ENCODE measurements around the gene CD300H.

Gene CD300H

DNA sequence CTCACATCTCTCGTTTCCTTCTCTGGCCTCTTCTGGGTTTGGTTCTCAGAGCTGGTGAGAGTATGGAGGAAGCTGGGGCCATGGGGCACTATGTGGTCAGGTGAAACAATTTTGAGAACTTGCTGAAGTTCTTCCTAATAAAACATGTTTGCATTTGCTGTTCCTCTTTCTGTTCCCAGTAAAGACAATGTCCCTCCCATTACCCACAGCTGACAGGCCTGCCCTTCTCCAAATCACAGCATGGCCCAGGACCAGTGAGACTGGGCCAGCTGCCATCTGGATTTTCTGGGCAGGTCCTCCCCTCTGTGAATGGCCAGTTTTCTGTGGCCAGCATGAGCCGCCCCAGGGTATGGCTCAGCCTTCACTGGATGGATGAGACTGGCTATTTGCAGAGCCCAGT lies at the start of gene CD300H:
Gene CD300H, minus strand, starts transcription at position 113 of the 400 bp plus-strand sequence.
- no peak for DNase-seq

DNA sequence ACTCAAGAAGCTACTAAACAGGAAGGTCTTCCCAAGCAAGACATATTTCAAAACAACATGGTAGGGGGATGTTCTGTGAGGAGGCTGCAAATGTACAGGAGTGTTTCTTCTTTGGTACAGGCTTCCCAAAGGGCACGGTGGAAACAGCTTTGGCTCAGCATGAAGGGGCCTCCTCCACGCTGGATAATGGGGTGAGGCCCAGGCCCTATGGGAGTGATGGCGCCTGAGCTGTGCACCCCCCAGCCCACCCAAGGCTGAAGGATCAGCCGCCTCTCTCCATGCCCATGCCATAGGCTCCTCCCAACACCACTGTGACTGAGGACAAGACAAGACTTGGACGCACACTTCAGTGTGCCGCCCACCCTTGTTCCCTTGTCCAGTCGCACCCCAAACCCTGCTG lies 49.4 kb upstream of the CD300H start:
- DNase-seq = no peak

DNA sequence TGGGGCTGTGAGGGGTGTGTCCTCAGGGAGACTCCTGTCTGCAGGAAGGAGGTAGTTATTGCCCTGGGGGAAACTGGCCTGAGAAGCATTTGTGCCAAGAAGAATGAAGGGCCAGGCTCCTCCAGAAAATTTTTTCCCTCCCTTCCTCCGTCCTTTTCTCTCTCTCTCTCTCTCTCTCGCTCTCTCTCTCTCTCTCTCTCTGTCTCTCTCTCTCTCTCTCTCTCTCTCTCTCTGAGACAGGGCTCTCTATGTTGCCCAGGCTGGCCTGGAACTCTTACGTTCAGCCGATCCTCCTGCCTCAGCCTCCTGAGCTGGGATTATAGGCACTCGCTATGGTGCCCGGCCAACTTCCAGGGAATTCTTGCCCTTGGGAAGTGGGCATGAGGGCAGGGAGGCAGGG lies 44.7 kb upstream of the CD300H start:
- DNase-seq = no peak

DNA sequence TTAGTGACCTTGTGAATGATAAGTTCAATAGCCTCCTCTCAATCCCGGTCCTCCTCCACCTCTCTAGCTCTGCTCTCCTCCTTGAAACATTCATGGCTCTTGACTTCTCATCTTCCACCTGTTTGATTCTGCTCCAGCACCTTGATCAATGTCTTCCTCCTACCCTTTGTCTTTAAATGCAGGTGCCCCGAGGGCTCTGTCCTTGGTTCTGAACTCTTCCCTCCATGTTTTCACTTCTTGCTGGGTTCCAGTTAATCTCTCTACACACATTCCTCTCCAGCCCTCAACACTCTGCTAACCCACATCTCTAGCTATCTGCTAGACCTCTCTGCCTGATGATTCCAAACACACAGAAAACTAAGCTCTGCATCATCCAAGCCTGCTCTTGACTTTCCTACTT lies 42.8 kb upstream of the CD300H start:
- no peak for DNase-seq

DNA sequence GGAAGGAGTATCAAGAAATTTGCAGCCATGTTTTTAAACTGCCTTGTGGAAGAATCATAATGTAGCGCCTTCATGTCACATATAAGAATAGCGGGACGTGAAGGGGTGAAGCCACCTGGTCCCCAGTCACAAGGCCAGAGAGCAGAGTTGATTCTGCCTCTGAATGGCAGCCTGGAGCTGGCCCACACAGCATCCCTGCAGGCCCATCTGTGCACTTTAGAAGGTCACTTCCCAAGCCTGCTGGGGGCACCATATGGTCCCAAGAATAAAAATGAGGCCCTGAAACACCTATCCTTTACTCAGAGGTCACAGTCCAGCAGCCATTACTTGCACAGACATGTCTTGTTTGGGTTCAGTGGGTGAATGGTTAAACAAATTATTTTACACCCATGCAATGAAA lies 41.2 kb upstream of the CD300H start:
- DNase-seq = no peak

DNA sequence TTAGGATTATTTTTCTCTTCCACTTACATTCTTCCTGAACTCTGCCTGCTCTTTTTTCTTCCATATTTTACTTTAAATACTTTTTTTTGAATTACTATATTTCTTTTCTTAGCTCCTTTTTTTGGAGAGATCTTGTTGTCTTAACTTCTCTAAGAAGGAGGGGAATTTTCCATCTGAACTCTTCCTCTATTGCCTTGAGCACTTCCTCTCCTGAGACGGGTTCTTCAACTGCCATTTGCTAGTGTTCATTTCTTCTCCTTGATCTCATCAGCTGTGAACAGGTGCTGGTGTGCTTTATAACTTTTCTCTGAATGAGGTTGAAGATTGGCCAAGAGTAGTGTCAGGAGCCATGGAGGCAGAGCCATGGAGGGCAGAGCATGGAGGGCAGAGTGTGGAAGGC lies 39.9 kb upstream of the CD300H start:
- DNase-seq = no peak

DNA sequence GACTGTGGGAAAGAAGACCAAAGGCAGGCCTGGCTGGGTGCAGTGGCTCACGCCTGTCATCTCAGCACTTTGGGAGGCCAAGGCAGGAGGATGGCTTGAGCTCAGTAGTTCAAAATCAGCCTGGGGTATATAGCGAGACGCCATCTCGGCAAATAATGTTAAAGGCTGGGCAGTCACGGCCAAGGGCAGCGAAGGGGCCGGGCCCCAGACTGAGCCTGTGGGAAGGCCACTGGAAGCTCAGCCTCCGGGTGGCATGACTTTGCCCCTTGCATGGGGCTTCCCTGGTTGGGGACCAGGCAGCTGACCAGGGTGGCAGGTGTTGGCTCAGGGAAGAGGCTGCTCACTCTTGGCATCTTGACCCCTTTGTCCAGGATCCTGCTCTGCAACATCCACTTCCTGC lies 38.7 kb upstream of the CD300H start:
- no peak for DNase-seq

DNA sequence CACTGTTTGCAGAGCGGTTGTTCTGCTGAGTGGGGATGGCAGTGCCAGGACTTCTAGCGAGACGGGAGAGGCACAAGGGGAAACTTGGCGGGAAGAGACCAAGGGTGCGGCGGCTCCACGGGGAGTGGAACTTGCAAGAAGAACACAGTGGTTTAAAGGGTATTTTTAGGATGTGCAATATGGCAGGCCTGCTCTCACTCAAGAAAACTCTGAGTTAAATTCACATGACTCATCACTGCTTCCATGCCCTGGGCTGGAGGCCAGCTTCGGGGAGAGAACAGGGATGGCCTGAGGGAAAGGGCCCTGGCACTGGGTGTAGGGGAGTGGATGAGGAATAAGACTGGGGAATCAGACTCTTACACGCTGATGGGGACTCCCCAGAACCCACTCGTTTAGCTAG lies 38.1 kb upstream of the CD300H start:
- no peak for DNase-seq

DNA sequence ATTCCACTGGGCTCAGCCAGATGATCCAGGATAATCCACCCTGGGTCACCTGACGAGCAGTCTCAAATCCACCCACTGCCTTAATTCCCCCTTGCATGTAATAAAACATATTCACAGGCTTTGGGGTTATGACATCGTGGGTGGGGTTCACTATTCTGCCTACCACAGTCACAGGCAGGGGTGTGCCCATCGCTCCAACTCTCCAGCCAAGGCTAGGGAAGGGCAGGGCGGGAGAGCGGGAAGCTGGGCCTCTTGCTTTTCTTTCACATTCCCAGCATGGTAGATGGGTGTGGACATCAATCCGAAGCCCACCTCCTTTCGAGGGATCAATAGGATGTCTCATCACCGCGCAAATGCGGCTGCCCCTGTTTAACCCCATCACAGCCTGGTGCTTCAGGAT lies 37.5 kb upstream of the CD300H start:
- DNase-seq = no peak

DNA sequence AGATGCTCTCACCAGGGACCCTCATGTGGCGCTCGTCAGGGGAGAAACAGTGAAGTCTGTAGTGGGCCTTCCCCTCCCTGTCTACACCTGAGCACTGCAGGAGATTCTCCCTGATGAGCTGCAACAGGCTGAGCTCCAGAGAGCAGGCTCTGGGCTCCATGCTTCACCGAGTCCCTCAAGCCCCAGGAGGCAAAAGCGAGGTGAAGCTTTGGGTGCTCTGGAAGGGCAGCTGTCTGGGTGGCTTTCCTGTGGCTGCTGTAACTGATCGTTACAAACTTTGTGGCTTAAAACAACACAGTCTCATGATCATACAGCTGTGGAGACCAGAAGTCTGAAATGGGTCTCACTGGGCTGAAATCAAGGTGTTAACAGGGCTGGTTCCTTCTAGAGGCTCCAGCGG lies 36.9 kb upstream of the CD300H start:
- DNase-seq = no peak

DNA sequence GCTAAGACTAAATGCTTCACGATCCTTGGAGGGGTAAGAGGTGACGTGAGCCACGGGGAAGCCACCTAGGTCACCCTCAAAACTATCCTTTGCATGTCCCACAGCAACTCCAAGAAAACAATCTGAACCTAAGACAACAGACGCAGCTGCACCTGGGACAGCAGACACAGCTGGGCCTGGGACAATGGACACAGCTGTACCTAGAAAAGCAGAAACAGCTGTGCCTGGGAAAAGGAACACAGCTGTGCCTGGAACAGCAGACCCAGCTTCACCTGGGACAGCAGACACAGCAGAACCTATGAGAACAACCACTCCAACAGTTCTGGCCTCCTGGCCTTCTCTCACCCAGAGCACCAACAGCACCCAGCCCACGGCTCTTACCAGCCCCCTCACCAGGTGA lies 36.4 kb upstream of the CD300H start:
- DNase-seq = no peak

DNA sequence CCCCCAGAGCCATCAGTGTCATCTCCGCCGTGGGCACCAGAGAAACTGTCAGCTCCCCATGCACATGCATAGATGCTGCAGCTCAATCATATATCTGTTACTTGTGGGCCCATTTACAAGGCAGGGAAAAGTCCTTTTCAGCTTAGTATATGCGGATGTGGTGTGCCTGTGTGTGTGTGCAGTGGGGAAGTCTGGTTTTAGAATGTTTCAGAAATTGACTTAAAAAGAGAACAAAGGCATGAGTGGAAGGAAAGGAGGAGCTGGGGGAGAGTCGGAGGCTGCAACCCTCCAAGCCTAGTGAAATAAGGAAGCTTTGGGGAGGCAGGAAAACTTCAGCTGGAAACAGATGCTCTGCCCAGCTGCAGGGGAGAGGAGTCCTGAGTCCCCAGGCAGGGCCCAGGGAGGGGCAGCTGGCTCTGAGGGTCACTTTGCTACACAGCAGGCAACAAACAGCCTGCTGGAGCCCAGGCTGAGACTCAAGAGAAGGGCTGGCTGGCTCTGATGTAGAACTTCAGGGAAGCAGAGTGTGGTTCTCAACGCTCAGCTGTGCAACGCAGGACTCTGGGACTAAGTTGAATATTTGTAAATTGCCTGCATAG lies 35.8 kb upstream of the CD300H start:
- DNase-seq = no peak

DNA sequence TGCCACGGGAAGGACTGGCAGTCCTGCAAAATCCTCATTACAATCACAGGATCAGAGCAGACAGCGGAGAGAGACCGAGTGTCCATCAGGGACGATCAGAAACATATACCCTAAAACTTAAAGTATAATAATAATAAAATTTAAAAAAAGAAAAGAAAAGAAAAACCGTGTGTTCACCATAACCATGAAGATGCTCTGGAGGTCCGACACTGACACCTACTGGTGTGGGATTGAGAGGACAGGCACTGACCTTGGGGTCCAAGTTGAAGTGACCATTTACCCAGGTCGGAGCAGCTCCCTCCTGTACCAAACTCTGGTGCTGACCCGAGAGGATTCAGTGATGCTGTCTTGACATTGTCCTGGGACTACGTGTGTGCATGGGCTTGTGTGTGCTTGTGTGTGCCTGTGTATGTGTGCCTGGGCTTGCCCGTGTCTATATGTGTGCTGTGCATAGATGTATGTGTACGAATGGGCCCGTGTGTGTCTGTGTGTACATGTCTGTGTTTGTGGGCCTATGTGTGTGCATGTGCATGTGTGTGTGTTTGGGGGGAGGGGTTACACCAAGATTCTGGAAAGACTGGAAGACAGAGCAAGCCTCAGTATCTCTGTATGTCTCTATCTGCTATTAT lies 34.7 kb upstream of the CD300H start:
- peak; percentile 42 for DNase-seq

DNA sequence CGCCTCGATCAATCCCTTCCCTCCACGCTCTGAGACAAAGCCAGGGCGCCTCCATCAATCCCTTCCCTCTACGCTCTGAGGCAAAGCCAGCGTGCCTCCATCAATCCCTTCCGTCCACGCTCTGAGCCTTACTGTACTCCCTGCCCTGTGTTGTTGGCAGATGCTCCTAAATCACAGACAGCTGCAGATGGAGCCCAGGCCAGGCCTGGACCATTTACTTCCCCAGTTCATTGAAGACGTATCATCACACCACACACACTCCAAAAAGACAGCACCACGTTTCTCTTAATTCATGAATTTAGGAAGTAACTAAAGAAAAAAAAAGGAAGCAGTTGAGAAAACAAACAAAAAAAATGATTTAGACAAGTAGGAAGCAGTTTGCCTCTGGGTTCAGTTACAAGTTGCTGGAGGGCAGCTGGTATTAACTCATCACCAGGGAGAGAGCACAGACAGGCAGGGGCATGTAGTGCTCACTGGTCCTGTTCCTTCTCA lies 32.2 kb upstream of the CD300H start:
- DNase-seq = no peak

DNA sequence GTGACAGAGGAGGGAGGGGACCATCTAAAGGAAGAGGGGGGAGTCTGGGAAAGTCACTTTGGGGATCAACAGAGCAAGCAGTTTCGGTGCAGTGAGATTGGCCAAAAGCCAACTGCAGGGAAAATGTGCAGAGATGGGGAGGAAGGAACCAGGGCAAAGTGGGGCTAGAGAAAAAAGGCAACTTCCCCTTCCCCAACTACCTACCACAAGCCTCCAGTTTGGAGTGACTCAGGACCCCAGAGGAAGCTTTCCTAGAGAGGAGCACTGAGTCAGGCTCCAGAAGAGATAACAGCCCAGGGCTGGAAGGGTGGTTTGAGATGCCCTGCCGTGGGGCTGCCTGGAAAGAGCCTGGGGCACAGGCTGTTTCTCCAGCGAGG lies 31.7 kb upstream of the CD300H start:
- DNase-seq = no peak

DNA sequence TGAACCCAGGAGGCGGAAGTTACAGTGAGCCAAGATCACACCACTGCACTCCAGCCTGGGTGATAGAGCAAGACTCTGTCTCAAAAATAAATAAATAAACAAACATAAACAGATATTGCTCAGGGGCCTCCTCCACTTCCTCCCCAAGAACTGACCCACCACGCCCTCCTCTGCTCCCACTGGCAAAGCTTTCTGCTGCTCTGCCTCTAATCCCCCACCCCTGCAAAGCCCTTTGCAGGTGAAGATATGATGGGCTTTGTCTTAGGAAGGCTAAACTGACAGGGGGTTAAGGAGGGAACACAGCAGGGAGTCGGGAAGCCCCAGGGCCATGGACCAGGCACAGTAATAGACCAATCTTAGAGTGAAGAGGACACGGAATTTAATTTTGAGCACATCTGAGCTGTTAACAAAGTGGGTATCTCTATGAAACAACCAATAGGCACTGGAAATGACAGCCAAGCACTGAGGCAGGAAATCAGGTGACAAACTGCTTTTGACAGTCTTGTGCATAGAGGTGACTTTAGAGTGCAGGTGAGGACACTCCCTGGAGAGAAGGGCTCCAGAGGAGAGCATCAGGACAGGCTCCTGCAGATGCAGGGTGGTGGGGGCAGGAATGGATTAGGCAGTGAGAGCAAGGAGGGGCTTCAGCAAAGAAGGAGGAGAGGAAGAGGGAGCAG lies 31.2 kb upstream of the CD300H start:
- DNase-seq = no peak

DNA sequence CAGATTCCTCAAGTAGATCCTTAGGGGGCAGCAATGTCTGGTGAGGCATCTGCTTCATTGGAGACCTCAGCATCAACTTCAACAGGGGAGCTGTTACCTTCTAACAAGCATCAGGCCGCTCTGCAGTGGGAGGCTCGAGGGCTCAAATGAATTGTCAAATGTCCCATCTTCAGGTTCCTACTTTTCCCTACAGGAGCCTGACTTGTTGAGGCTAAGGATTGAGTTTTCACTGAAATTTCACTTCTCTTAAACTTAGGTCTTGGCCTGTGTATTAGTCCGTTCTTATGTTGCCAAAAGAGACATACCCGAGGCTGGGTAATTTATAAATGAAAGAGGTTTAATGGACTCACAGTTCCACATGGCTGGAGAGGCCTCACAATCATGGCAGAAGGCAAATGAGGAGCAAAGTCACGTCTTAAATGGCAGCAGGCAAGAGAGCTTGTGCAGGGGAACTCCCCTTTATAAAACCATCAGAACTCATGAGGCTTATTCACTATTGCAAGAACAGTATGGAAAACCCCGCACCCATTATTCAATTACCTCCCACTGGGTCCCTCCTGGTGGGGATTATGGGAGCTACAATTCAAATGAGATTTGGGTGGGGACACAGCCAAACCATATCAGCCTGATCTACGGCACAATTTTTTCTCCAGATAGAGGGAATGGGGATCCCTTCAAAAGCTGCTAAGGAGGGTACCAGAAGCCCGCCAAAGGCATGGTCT lies 29.9 kb upstream of the CD300H start:
- DNase-seq = no peak

DNA sequence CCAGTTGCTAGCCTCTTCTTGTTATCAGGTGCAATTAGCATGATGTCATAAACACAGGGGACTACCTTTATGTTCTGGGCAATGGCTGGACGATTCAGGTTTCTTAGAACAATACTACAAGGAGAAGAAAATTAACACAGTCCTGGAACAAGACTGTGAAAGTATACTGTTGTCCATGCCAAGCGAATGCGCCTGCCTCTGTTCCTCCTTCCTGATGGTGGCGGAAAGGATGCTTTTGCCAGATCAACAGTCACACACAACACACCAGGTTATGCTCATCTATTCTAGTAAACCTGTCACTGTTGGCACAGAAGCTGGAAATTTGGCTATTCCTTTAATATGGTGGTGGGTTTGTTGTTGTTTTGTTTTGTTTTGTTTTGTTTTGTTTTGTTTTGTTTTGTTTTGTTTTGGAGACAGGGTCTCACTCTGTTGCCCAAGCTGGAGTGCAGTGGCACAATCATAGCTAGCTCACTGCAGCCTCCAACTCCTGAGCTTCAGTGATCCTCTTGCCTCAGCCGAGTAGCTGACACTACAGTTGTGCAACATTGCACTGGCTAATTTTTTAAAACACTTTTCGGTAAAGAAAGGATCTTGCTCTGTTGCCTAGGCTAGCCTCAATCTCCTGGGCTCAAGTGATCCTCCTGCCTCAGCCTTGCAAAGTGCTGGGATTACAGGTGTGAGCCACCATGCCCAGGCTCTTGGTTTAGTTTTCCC lies 27.9 kb upstream of the CD300H start:
- DNase-seq = no peak

DNA sequence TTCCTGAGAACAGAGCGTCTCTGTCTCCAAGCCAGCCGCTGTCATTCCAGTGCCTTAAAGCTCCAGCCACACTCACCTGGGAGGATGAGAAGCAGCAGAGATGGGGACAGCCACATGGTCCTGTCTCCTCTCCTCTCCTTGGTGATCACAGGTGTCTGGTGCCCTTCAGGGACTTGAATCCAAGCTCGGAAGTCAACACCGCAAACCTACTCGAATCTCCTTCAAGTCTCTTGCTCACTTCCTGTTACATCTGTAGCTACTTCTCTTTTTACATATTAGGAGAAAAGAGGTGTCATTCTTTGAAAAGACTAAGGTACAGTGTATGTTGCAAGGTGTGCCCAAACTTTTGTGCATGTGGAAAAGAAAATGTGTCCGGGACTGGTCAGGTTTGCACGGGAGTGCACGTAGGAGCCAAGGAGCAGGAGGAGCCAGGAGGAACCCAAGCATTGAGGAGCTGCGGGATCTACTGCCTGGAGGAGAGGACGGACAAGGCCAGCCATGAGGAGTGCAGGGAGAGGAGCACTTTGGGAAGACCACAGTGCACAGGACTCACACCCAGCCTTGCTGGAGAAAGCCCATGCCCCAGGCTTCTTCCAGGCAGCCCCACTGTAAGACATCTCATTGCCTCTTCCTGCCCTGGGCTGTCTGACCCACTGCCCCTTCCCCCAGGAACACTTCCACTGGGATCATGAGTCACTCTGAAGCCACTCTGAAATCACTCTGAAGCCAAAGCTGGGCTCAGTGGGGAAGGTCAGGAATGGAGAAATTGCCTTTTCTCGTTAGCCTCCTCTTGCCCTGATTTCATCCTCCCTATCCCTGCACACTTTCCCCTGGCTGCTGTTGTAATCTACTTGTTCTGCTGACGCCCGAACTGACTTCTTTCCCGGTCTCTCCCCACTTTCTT lies 25.0 kb upstream of the CD300H start, which contains the start of gene CD300LD:
Gene CD300LD, minus strand, starts transcription at position 197 of the 904 bp plus-strand sequence. Its CDS starts 81 bp downstream, at position 116.
- no peak for DNase-seq

DNA sequence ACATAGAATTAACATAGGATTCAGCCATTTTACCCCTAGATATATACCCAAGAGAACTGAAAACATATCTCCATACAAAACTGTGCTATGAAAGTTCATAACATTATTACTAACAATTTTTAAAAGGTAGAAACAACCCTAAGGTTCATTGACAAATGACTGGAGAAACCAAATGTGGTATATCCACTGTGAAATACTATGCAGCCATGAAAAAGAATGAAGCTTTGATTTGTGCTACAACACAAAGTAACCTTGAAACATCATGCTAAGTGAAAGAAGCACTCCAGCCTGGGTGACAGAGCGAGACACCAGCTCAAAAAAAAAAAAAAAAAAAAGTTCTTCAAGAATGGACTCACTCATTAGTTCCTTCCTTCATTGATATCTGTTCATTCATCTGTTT lies 24.2 kb upstream of the CD300H start:
- no peak for DNase-seq

DNA sequence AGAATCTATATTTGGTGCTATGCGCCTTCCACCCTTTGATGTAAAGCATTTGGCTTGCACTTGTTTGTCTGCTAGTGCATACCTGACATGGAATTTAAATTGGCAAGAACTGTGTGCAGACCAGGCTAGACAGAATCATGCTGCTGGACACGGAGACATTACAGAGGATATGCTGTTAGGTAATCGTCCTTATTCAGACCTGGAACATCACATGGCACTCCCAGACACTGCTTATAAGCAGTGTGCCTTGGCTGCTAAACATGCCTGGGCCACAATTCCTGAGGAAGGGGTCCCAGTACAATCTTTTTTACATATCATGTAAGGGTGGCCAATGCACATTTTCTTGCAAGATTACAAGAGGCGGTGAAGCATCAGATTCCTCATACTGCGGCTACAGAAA lies 18.4 kb upstream of the CD300H start:
- DNase-seq = no peak
